HG03064 (cell line): ENCODE results near the gene PTPN14.
"Not testable (repeated sequence)": the region's sequence is repeated elsewhere in the genome, so short reads cannot be mapped to it uniquely, and the experiment has no call there.

ENCODE experiments used
- ATAC-seq: cut with Tn5 transposase; IDR thresholded peaks from one replicate; pipeline ENCODE4 v1.9.1; 2021; ENCODE audit warnings: low read depth; ENCODE audit not compliant: unreplicated experiment

PTPN14 gene

GRCh38 chr1:214513394-214513793 is 38.0 kb downstream of the PTPN14 start:
- ATAC-seq = no peak

- no peak for ATAC-seq
Measured at GRCh38 chr1:214511639-214511998, 39.8 kb downstream of the PTPN14 start.

- no peak for ATAC-seq
Measured at GRCh38 chr1:214510914-214511638, 40.3 kb downstream of the PTPN14 start.

GRCh38 chr1:214510477-214510876 is 40.9 kb downstream of the PTPN14 start:
- ATAC-seq = no peak

- not testable (repeated sequence) for ATAC-seq
Measured at GRCh38 chr1:214509622-214510021, 41.8 kb downstream of the PTPN14 start.

- ATAC-seq = no peak
Measured at GRCh38 chr1:214506972-214507431, 44.4 kb downstream of the PTPN14 start.

- ATAC-seq = no peak
Measured at GRCh38 chr1:214505134-214505533, 46.3 kb downstream of the PTPN14 start.

- ATAC-seq = no peak
Measured at GRCh38 chr1:214504330-214504729, 47.1 kb downstream of the PTPN14 start.

GRCh38 chr1:214503553-214503952 is 47.8 kb downstream of the PTPN14 start:
- ATAC-seq = no peak

- ATAC-seq = no peak
Measured at GRCh38 chr1:214500340-214501055, 50.9 kb downstream of the PTPN14 start.

- ATAC-seq = no peak
Measured at GRCh38 chr1:214499732-214500131, 51.7 kb downstream of the PTPN14 start.

GRCh38 chr1:214498021-214498420 is 53.4 kb downstream of the PTPN14 start:
- no peak for ATAC-seq

- no peak for ATAC-seq
Measured at GRCh38 chr1:214496126-214496525, 55.3 kb downstream of the PTPN14 start.

- ATAC-seq = no peak
Measured at GRCh38 chr1:214494706-214495105, 56.7 kb downstream of the PTPN14 start.

- ATAC-seq = not testable (repeated sequence)
Measured at GRCh38 chr1:214494179-214494578, 57.2 kb downstream of the PTPN14 start.

- ATAC-seq = no peak
Measured at GRCh38 chr1:214493126-214493796, 58.1 kb downstream of the PTPN14 start.

- no peak for ATAC-seq
Measured at GRCh38 chr1:214492401-214493075, 58.9 kb downstream of the PTPN14 start.

- no peak for ATAC-seq
Measured at GRCh38 chr1:214491468-214492146, 59.8 kb downstream of the PTPN14 start.

GRCh38 chr1:214485151-214485550 is 66.3 kb downstream of the PTPN14 start:
- no peak for ATAC-seq

GRCh38 chr1:214483180-214483579 is 68.2 kb downstream of the PTPN14 start:
- ATAC-seq = not testable (repeated sequence)
